Ishikawa (cell line): ENCODE measurements around the gene FRAT1.

Source experiments
- CREB1 ChIP-seq: IDR thresholded peaks from 2 replicates; pipeline ENCODE4 v1.6.1; 2012; ENCODE audit warnings: low read depth
- EGR1 ChIP-seq: IDR thresholded peaks from 2 replicates; pipeline ENCODE4 v1.6.1; 2012
- EP300 ChIP-seq: IDR thresholded peaks from 2 replicates; pipeline ENCODE4 v1.6.1; 2012; ENCODE audit warnings: borderline replicate concordance
- FOXM1 ChIP-seq: IDR thresholded peaks from 2 replicates; pipeline ENCODE4 v1.6.1; 2012; ENCODE audit warnings: low read depth, borderline replicate concordance
- NFIC ChIP-seq: IDR thresholded peaks from 2 replicates; pipeline ENCODE4 v1.6.1; 2012
- RAD21 ChIP-seq: IDR thresholded peaks from 2 replicates; pipeline ENCODE4 v1.6.1; 2012; ENCODE audit warnings: low read depth
- TAF1 ChIP-seq: IDR thresholded peaks from 2 replicates; pipeline ENCODE4 v1.6.1; 2012; ENCODE audit warnings: low read depth, mild to moderate bottlenecking
- TCF12 ChIP-seq: IDR thresholded peaks from 2 replicates; pipeline ENCODE4 v1.6.1; 2012; ENCODE audit warnings: low read depth
- TEAD4 ChIP-seq: IDR thresholded peaks from 2 replicates; pipeline ENCODE4 v1.6.1; 2012
- YY1 ChIP-seq: IDR thresholded peaks from 2 replicates; pipeline ENCODE4 v1.6.1; 2012; ENCODE audit warnings: low read depth
- ZBTB7A ChIP-seq: IDR thresholded peaks from 2 replicates; pipeline ENCODE4 v1.6.1; 2012; ENCODE audit warnings: low read depth
- TF ChIP-seq, protein P1 (sequence below): IDR thresholded peaks from 2 replicates; pipeline ENCODE4 v1.6.1; 2012
- TF ChIP-seq, protein P2 (sequence below): IDR thresholded peaks from 2 replicates; pipeline ENCODE4 v1.6.1; 2012; ENCODE audit warnings: low read depth, mild to moderate bottlenecking
- TF ChIP-seq, protein P3 (sequence below): IDR thresholded peaks from 2 replicates; pipeline ENCODE4 v1.6.1; 2012

GRCh38 chr10:97362310-97363033, 43.4 kb downstream of the FRAT1 start:
- TF ChIP-seq YY1 (no peak), RAD21 (no peak), TCF12 (no peak), NFIC (no peak), FOXM1 (no peak), EP300 (no peak), CREB1 (no peak), EGR1 (no peak), TEAD4 (no peak), TAF1 (no peak), ZBTB7A (no peak)
- TF ChIP-seq, protein P1, sequence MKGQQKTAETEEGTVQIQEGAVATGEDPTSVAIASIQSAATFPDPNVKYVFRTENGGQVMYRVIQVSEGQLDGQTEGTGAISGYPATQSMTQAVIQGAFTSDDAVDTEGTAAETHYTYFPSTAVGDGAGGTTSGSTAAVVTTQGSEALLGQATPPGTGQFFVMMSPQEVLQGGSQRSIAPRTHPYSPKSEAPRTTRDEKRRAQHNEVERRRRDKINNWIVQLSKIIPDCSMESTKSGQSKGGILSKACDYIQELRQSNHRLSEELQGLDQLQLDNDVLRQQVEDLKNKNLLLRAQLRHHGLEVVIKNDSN, result no peak
- TF ChIP-seq, protein P2, sequence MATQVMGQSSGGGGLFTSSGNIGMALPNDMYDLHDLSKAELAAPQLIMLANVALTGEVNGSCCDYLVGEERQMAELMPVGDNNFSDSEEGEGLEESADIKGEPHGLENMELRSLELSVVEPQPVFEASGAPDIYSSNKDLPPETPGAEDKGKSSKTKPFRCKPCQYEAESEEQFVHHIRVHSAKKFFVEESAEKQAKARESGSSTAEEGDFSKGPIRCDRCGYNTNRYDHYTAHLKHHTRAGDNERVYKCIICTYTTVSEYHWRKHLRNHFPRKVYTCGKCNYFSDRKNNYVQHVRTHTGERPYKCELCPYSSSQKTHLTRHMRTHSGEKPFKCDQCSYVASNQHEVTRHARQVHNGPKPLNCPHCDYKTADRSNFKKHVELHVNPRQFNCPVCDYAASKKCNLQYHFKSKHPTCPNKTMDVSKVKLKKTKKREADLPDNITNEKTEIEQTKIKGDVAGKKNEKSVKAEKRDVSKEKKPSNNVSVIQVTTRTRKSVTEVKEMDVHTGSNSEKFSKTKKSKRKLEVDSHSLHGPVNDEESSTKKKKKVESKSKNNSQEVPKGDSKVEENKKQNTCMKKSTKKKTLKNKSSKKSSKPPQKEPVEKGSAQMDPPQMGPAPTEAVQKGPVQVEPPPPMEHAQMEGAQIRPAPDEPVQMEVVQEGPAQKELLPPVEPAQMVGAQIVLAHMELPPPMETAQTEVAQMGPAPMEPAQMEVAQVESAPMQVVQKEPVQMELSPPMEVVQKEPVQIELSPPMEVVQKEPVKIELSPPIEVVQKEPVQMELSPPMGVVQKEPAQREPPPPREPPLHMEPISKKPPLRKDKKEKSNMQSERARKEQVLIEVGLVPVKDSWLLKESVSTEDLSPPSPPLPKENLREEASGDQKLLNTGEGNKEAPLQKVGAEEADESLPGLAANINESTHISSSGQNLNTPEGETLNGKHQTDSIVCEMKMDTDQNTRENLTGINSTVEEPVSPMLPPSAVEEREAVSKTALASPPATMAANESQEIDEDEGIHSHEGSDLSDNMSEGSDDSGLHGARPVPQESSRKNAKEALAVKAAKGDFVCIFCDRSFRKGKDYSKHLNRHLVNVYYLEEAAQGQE, result no peak
- TF ChIP-seq, protein P3, sequence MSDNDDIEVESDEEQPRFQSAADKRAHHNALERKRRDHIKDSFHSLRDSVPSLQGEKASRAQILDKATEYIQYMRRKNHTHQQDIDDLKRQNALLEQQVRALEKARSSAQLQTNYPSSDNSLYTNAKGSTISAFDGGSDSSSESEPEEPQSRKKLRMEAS, result no peak
